Activated CD4-positive, CD25-positive, alpha-beta regulatory T cell treated with anti-CD3 and anti-CD28 coated beads, Interleukin-2, amount 50 U/mL, for 72 hours (primary cell): ENCODE measurements around the gene ADAD1.
"Not testable (repeated sequence)": the region's sequence is repeated elsewhere in the genome, so short reads cannot be mapped to it uniquely, and the experiment has no call there.

Experiments
- DNase-seq: peaks from one replicate; pipeline ENCODE4 v3.0.0; 2021

Gene ADAD1

DNA sequence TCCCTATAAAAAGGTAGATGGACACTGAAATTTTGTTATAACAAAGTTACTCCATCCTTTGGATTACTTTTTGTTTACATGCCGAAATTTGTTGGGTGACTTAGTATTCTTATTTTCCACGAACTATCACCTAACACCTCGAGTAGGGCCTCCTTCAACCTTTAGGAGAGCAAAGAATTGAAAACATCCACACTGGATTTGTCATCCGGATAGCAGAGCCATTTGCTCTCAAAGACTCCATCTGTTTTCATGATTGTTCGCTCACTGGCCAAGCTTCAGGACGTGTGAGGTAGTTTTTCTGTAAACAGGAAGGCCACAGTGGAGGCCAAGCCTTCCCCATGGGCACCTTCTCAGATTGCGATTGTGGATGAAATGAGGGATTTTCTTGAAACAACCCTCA, at the start of gene ADAD1:
Gene ADAD1, plus strand, starts transcription at position 301 of the 400 bp plus-strand sequence. CDS start 1,059 bp downstream, outside the sequence.
- no peak for DNase-seq

DNA sequence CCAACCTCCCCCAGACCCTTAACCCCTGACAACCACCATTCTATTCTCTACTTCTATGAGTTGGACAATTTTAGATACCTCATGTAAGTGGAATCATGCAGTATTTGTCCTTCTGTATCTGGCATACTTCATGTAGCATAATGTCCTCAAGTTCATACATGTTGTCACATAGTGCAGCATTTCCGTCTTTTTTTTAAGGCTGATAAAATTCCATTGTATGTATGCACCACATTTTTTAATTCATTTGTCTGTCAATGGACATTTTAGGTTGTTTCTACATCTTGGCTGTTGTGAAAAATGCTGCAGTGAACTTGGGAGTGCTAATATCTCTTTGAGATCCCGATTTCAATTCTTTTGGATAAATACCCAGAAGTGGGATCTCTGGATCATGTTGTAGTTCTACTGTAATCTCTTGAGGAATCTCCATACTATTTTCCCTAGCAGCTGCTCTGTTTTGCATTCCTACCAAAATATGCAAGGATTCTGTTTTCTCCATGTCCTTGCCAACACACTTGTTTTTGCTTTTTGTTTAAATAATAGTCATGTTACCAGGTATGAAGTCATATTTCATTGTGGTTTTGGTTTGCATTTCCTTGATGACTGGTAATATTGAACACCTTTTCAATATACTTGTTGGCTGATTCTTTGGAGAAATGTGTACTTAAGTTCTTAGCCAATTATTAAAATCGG, 48.8 kb upstream of the ADAD1 start:
- no peak for DNase-seq

DNA sequence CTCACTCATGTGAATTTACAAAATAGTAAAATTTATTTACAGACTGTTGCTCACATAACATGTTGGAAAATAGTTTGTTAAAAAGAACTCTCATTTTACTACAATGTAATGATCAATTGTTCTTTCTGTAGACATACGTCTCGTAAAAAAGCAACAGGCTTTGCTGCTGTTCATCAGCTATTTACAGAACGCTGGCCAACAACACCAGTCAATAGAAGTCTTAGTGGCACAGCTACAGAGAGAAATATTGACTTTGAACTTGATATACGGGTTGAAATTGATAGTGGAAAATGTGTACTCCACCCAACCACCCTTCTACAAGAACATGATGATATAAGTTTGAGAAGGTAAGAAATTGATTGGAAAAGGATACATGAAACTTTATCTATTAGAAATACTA, 47.6 kb upstream of the ADAD1 start:
- no peak for DNase-seq

DNA sequence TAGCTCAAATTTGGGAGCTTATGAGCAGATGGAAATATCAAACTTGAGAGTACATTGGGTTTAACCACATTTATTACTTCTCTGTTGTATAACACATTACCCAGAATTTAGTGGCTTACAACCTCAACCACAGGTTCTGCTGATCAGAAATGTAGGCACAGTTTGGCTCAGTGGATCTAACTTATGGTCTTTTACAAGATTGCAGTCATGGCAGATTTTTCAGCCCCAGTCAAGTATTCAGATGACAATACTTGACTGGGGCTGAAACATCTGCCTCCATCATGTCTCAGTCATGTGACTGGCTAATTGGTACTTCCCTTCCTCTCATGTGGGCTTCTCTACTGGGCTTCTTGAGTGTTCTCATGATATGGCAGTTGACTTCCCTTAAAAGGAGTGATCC, 44.0 kb upstream of the ADAD1 start:
- no peak for DNase-seq

DNA sequence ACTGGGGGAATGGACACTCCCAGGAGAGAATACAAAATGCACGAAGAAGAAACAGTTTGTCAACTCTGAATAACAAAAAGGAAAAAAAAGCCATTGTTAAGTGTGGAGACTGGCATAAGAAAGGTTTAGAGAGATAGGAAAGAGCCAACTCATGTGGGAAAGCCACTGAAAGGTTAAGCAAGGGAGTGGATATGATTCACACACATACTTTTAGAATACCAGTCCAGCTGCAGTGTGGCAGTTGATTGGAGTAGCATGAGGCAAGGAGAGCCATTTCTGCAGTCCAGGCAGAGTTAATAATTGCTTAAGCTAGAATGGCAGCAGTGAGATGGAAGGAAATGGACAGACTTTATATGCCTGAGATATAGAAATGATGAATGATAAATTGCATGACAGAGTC, 36.9 kb upstream of the ADAD1 start:
- DNase-seq = no peak

DNA sequence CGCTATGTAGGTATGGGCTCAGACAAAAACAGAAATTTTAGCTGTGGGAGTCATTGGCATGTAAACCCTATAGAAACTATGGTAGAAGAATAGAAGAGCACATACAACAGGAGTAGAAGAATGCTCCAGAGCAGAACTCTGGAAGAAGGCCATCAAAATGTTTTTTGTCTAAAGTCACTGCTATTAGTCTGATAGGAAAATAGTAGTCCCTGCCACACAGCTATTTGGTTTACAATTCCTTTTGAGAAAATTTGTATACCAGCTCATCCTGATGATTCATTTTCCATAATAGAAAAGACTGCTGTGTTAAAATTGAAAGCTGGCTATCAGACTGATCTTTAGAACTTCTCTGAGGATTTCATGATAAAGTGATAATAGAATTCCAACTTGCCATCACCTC, 32.8 kb upstream of the ADAD1 start:
- no peak for DNase-seq

DNA sequence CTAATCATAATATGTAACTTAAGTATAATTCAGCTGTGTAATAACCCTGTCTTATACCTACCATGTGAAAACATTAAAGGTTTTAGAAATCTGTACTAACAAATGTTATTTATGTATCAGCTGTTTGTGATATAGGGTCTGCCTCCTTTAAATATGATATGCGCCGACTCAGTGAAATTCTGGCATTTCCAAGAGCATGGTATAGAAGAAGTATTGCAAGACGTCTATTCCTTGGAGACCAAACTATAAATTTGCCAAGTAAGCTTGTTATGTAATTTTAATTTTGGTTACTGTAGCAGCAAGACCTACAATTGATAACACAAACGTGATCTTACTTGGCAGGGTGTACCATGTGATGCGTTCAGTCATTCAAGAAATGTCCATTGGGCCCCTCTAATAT, 32.3 kb upstream of the ADAD1 start:
- no peak for DNase-seq

DNA sequence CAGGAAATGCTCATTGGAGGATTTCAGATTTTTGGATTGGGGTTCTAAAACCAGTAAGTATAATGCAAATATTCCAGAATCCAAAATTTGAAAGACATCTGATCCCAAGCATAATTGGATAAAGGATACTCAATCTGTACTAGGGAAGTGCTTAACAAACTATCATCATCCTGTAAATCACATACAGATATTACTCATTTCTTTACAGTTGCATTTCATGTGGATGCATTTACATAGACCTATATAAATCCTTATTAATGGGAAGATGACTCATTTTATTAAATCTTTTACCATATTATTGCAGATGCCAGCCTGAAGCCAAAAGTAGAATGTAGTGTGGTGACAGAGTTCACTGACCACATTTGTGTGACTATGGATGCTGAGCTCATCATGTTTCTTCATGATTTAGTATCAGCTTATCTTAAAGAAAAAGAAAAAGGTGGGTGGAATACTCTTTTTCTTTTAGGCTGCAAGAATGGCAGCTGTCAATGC, 22.4 kb upstream of the ADAD1 start:
- no peak for DNase-seq

DNA sequence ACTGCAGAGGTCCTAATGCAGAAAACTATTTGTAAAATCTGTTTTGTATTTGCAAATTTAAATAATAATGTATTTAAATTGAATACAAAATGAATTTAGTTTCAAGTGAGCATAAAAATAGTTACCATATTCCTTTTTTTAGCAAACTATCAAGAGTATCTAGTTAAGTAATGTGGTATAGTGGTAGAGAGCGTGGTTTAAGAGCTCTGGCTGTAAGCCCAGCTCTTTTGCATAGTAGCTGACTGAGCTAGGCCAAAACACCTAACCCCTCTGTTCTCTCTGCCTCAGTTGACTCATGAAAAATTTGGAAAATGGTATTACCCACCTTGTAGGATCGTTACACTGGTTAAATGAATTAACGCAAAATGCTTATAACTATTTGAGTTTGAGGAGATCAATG, 18.1 kb upstream of the ADAD1 start:
- no peak for DNase-seq

DNA sequence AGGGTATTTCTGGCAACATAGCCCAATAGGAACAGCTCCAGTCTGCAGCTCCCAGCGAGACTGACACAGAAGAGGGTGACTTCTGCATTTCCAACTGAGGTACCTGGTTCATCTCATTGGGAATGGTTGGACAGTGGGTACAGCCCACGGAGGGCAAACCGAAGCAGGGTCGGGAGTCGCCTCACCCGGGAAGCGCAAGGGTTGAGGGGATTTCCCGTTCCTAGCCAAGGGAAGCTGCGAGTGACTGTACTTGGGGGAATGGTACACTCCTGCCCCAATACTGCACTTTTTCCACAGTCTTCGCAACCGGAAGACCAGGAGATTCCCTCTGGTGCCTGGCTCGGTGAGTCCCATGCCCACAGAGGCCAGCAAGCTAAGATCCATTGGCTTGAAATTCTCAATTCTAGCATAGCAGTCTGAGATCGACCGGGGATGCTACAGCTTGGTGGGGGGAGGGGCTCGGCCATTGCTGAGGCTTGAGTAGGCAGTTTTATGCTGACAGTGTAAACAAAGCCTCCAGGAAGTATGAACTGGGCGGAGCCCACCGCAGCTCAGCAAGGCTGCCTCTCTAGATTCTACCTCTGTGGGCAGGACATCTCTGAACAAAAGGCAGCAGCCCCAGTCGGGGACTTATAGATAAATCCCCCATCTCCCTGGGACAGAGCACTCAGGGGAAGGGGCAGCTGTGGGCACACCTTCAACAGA, 14.0 kb upstream of the ADAD1 start:
- DNase-seq = no peak

DNA sequence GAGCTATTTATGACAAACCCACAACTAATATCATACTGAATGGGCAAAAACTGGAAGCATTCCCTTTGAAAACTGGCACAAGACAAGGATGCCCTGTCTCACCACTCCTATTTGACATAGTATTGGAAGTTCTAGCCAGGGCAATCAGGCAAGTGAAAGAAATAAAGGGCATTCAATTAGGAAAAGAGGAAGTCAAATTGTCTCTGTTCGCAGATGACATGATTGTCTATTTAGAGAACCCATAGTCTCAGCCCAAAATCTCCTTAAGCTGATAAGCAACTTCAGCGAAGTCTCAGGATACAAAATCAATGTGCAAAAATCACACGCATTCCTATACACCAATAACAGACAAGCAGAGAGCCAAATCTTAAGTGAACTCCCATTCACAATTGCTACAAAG, 10.0 kb upstream of the ADAD1 start:
- not testable (repeated sequence) for DNase-seq

DNA sequence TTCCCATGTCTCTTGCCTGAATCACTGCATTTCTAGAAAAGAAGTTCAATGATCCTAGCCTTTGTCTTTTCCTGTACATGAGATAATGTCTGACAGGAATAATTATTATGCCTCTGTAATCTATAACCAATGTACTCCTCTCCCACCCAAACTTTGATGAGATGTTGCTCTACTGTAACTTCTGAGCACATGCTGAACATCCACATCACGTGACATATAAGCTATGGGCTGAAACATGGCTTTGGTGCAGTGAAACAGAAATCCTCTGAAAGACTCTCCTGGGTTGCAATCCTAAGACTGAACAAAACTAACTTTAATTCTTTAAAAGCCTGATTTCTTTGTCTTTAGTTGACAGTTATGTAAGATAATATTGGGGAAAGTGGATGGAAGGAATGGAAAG, 1.5 kb upstream of the ADAD1 start:
- no peak for DNase-seq

DNA sequence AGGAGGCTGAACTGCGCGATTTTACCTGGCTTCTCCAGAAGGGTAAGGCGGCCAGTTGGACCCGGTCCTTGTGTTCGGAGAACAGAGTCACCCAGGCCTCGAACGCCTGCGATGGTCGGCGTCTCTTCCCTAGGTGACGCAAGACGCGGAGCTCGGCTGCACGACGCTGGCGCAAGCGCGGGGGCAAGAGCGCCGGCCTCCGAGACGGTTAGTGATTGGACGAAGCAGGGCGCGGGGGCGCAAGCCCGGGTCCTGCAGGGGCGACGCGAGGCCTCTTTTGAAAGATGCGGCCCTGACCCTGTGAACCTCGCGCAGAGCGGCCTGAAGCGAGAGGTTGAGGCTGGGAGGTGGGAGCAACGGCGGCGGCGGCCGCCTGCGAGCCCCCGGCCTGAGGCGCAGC, 428 bp downstream of the ADAD1 start:
- no peak for DNase-seq

DNA sequence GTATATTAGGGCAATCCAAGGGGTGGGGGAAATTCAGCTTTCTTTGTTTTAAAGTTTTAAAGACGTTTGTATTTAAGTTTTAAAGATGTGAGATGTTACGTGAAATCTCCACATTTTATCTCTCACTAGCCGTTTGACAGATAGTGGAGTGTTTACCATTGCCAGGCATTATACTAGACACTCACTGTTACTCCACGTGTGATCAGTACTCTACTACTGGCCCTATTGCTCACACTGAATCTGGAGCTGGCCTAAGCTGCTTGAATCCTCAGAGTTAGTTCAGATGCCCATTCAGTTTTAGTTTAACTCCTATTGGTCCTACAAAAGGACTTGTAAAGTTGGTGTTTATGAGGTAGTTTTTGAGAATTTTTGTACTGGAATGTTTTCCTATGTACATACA, 4.5 kb downstream of the ADAD1 start:
- no peak for DNase-seq

DNA sequence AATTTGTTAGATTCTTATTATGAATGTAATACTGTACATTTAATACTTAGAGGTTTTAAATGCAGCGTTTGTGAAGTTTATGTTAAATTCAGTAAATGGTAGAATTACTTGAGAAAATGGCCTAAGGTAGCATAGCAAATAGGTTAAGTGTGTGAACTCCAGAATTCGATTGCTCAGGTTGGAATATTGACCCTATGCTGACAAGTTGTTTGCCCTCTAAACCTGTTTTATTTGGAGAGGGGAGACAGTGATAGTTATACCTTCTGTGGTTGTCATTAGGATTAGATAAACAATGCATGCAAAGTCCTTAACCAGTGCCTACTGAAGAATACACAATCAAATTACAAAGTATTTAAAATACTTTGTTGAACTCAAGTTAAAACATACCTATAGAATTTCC, 5.4 kb downstream of the ADAD1 start:
- DNase-seq = no peak

DNA sequence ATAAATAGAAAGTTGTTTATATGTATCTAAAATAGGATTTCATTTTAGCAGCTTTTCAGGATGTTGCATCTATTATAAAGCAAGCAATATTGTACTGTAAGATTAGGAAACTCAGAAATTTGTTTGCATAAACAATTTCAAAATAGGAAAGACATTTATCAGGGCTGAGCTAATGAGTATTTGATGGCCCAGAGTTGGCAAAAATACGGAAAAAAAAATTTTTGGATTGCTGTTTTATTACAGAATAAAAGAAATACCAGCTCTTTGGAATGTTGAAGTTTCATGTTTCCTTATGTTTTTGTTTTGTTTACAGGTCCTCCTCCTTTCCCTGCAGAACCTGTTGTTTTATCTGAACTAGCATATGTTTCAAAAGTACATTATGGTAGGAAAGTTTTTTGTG, 14.5 kb downstream of the ADAD1 start:
- no peak for DNase-seq

DNA sequence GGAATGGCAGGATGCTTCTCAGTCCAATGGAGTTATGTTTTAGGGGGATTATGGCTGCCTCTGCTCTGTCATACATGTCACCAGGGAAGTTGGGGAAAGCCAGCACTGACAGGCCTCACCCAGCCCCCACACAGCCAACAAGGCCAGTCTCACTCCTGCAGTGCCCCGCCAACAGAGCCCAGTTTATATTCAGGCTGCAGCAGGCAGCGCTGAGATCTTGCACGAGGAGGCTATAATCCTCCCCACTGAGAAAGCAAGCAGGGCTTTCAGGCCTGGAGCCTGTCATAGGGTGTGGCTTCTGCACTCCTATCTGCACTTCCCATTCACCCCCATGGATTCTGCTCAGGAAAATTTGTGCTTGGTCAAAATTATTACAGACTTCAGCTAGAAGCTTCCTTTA, 25.1 kb downstream of the ADAD1 start:
- DNase-seq = no peak

DNA sequence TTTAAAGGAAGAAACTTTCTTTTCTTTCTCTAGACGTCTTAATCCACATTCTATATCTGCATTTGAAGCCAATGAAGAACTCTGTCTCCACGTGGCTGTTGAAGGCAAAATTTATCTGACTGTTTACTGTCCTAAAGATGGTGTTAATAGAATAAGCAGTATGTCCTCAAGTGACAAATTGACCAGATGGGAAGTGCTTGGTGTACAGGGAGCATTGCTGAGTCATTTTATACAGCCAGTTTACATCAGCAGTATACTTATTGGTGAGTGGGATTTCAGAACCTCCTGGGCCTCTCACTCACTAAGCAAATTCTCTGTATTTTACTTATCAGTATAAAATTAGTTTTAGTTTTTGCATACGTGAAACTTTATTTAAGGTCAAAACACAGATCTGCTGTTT, 33.7 kb downstream of the ADAD1 start:
- DNase-seq = no peak

DNA sequence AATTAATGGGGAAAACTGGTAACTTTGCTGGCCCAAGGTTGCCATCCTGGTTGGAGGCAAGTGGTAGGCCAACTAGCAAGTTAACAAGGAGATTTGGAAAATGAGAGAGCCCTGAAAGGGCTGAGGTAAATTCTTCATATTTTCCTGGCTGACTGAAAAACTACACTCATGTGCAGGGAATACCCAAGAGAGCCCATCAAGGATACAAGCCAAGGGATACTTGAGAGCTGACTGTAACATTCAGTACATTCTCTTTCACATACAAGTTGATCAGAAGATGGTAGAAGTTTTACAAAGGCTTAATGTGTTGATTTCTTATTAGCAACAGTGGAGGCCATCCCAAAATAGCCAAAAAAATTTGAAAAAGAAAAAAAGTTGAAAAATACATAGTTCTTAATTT, 44.4 kb downstream of the ADAD1 start:
- no peak for DNase-seq

DNA sequence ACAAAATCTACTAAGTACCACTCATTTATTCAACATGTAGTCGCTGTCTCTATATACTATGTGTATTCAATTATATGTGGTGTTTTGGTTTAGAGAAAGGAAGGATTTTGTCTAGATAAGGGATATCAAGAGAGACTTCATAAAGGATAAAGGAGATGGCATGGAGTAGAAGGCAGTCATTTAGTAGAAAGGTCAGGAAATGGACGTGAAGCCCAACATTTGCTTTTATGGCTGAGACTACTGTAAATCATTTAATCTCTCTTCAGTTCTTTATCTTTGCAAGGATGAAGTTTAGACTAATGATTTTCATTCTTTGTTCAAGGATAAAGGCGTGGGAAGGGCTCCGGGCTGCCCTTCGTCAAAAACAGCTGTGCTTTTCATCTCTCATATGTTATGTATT, 52.5 kb downstream of the ADAD1 start:
- no peak for DNase-seq

DNA sequence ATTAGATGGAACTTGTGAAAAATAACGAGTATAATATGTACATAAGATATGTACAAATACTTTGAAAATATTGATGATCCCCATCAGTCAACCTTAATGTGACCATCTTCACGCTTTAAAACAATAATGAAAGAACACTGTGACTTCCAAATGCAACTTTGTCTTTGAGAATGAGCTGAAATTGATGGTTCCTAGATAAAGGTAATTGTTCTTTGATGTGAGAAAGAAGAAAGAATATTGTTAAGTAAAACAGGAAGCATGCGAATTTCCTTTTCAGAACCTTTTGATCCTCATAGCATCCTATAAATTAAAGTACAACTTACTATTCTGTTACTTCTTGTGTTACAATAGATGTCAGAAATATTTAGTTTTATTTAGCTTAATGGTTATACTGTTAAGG, 55.5 kb downstream of the ADAD1 start:
- DNase-seq = no peak

DNA sequence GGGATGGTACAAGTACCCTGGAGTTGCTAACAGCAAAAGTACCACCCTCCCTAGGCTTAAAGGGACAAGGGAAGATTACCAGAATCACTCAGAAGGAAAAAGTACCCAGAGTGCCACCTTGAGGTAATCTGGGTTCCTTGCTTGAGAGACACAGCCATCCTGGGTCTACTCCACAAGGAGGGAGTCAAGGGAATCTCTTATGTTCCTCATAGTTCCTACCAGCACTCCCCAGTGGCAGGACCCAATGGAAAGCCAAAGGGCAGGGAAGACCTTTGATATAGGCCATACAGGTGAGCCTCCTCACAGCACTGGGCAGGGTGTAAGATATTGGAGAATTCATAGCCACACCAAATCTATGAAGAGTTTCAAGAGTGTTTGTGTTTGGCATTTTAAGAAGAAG, 72.0 kb downstream of the ADAD1 start:
- DNase-seq = no peak

DNA sequence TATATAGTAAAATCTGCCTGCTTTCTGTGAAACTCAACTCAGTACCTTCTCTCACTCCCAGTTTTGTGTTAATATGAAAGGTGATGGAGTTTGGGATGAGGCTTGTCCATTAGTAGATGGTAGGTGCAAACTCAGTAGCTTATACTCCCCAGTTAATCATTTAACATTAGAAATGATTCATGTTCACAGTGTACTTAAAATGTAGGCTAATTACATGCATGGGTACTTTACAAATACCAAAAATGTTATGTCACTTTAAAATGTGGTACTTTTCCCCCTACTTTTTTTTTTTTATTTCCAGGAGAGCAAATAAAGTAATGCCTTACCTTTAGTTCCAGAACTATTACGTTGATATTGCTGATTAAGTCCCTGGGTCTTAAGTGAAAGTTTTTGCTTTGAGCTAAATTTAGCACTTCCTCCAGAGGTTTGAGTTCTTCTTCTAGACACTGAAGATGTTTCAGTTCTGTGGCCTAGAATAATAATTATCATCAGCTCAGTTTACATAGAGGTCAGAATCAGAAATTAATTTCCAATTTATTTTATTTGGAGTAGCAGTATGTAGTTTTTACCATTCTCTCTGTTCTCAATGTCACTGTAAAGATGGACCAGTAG, 74.7 kb downstream of the ADAD1 start:
- no peak for DNase-seq
